ENCODE measurements around the gene SAP30BP.

Gene SAP30BP

DNA sequence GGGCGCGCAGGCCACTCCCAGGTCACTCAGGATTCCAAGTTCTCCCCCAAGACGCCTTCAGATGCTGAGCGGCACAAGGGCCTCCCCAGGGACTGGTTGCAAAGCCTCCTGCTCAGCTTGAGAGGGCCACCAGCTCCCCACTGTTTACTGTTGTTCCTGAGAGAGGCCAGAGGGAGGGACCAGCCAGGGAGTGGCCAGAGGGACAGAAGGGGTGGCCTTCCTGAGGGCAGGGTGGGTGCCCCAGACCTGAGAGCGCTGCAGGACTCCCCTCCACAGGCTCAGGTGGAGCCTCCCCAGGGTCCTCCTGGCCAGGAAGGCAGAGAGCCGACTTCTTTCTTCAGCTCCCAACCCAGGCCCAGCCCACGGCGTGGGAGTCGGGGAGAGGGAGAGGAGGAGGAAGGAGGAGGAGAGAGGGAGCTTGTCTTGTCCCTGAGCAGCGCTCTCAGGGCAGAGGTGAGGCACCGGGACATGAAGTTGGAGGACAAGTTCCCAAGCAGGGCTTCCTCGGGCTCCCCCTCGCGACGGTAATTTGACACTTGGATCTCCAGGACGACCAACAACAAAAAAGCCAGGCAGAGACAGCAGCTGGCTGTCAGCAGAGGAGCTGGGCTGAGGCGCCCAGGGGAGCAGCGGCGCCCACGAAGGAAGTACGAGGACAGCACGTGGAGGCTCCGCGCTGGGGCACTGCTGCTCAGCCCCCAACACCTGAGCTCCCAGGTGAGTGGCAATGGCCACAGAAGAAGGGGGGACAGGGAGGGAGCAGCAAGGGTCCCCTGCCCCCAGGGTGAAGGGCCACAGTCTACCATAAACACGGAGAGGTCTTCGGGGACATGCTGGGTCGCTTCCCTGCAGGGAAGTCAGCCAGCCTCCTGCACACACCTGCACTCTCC lies 33.4 kb upstream of the SAP30BP start:
- no peak overlapping the region for H3K27ac ChIP-seq (ENCODE audit: low read depth, low read length)

DNA sequence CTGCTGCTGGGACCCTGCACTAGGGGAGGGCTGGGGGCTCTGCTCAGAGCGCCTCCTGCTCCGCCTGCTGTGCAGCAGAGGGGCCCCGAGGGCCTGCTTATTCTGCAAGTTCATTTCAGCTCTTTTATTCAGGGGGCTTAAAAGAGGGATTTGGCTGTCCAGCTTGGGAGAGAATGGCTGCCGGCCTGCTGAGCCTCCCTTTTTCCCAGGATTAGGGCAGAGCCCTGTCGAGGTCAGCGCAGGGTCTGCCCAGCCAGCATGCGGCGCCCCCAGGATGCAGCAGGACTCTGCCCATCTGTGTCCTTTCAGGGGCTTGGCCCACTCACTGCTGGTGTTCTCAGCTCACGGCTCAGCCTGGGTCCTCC lies 32.8 kb upstream of the SAP30BP start:
- H3F3A ChIP-seq (ENCODE audit: control insufficient read depth, insufficient read depth), result no peaks in the 10 kb centered on the region
- H3K9me2 ChIP-seq (replicated peaks; ENCODE audit: control insufficient read depth, low read length), result no peaks in the 10 kb centered on the region
- TF ChIP-seq EZH2phosphoT487 (IDR thresholded peaks at IDR 0.05; ENCODE audit: borderline replicate concordance, low read length), result no peak
- TF ChIP-seq, protein P1, sequence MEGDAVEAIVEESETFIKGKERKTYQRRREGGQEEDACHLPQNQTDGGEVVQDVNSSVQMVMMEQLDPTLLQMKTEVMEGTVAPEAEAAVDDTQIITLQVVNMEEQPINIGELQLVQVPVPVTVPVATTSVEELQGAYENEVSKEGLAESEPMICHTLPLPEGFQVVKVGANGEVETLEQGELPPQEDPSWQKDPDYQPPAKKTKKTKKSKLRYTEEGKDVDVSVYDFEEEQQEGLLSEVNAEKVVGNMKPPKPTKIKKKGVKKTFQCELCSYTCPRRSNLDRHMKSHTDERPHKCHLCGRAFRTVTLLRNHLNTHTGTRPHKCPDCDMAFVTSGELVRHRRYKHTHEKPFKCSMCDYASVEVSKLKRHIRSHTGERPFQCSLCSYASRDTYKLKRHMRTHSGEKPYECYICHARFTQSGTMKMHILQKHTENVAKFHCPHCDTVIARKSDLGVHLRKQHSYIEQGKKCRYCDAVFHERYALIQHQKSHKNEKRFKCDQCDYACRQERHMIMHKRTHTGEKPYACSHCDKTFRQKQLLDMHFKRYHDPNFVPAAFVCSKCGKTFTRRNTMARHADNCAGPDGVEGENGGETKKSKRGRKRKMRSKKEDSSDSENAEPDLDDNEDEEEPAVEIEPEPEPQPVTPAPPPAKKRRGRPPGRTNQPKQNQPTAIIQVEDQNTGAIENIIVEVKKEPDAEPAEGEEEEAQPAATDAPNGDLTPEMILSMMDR (IDR thresholded peaks at IDR 0.05; ENCODE audit: low read depth, low read length, poor library complexity, severe bottlenecking), result no peak
- H3K27ac ChIP-seq (ENCODE audit: low read depth, low read length), result no peak overlapping the region
- H3K36me3 ChIP-seq (ENCODE audit: control insufficient read depth, low read length), result peaks cover 42% of the 10 kb centered on the region
- H3K4me3 ChIP-seq (ENCODE audit: low read length), result no peak overlapping the region
- H3K4me2 ChIP-seq (ENCODE audit: low read length), result no peak overlapping the region
- no peaks in the 10 kb centered on the region for H4K20me1 ChIP-seq (ENCODE audit: control insufficient read depth, insufficient read depth, low read depth, low read length)
- no peaks in the 10 kb centered on the region; the same call in 1 of the 2 replicates for H3K79me2 ChIP-seq (ENCODE audit: control insufficient read depth, low read length)
- peaks cover 21% of the 10 kb centered on the region for H3K4me1 ChIP-seq (ENCODE audit: control insufficient read depth, low read length)
- no peaks in the 10 kb centered on the region for H3K27me3 ChIP-seq (ENCODE audit: control insufficient read depth, low read length)
- H3K9me3 ChIP-seq (ENCODE audit: control insufficient read depth, insufficient read depth, low read length), result no peaks in the 10 kb centered on the region

More for the DNA sequence above, 33.4 kb upstream of the SAP30BP start:
- no peaks in the 10 kb centered on the region; the same call in 1 of the 2 replicates for H3K79me2 ChIP-seq (ENCODE audit: control insufficient read depth, low read length)
- H3K9me2 ChIP-seq (replicated peaks; ENCODE audit: control insufficient read depth, low read length), result no peaks in the 10 kb centered on the region
- H3K27me3 ChIP-seq (ENCODE audit: control insufficient read depth, low read length), result no peaks in the 10 kb centered on the region
- no peaks in the 10 kb centered on the region for H3F3A ChIP-seq (ENCODE audit: control insufficient read depth, insufficient read depth)
- H3K4me2 ChIP-seq (ENCODE audit: low read length), result peak overlapping the region; percentile 37
- peaks cover 21% of the 10 kb centered on the region for H3K4me1 ChIP-seq (ENCODE audit: control insufficient read depth, low read length)
- TF ChIP-seq EZH2phosphoT487 (IDR thresholded peaks at IDR 0.05; ENCODE audit: borderline replicate concordance, low read length), result no peak
- TF ChIP-seq, protein P1 (IDR thresholded peaks at IDR 0.05; ENCODE audit: low read depth, low read length, poor library complexity, severe bottlenecking), result no peak
- H3K9me3 ChIP-seq (ENCODE audit: control insufficient read depth, insufficient read depth, low read length), result no peaks in the 10 kb centered on the region
- peaks cover 49% of the 10 kb centered on the region for H3K36me3 ChIP-seq (ENCODE audit: control insufficient read depth, low read length)
- no peaks in the 10 kb centered on the region for H4K20me1 ChIP-seq (ENCODE audit: control insufficient read depth, insufficient read depth, low read depth, low read length)
- H3K4me3 ChIP-seq (ENCODE audit: low read length), result no peak overlapping the region

DNA sequence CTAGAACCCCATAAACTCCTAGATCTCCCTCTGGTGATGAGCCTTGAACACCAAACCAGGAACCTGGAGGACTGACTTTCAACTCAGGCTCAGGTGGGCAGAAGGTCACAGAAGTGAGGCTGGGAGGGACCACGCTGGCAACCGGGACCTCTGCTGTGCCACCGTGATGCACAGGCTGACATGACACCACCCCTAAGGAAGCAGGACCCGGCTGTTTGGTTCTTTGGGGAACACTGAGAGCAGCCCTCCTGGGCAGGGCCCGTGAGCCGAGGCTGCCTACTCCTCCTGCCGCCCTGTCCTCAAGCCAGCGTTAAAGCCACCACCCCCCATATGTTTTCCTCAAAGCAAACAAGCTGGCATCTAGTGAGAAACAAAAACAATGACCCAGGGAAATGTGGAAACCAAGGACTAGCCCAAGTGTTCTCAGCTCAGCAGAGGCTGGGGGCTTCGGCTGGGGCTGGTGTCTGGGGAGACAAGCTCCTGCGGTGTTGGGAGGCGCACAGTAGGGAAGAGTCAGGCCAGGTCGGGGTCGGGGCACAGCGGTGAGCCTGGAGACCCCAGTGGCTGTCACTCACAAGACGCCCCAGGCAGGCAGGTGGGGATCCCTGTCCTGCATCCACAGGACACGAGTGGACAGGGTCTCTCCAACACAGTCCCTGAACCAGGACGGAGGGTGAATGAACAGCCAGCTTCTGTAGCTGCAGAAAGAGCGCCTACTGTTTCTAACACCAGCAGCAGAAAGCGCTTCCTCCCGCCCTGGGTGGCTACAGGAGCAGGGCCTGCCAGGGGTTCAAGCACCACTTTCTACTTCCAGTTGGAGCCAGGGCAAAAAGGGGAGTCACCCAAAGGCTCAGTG lies 32.2 kb upstream of the SAP30BP start:
- Histone ChIP-seq H3K4me2 (ENCODE audit: low read length) (no peak overlapping the region), H3K9me3 (ENCODE audit: control insufficient read depth, insufficient read depth, low read length) (no peaks in the 10 kb centered on the region), H3K4me1 (ENCODE audit: control insufficient read depth, low read length) (peaks cover 21% of the 10 kb centered on the region), H3K27me3 (ENCODE audit: control insufficient read depth, low read length) (no peaks in the 10 kb centered on the region), H3K4me3 (ENCODE audit: low read length) (no peak overlapping the region), H3K27ac (ENCODE audit: low read depth, low read length) (no peak overlapping the region), H3F3A (ENCODE audit: control insufficient read depth, insufficient read depth) (no peaks in the 10 kb centered on the region), H3K79me2 (ENCODE audit: control insufficient read depth, low read length) (no peaks in the 10 kb centered on the region; the same call in 1 of the 2 replicates), H3K9me2 (replicated peaks; ENCODE audit: control insufficient read depth, low read length) (no peaks in the 10 kb centered on the region), H3K36me3 (ENCODE audit: control insufficient read depth, low read length) (peaks cover 37% of the 10 kb centered on the region), H4K20me1 (ENCODE audit: control insufficient read depth, insufficient read depth, low read depth, low read length) (no peaks in the 10 kb centered on the region)
- no peak for TF ChIP-seq EZH2phosphoT487 (IDR thresholded peaks at IDR 0.05; ENCODE audit: borderline replicate concordance, low read length)
- TF ChIP-seq, protein P1 (IDR thresholded peaks at IDR 0.05; ENCODE audit: low read depth, low read length, poor library complexity, severe bottlenecking), result no peak
